ENCODE measurements around the gene SH2D5. TPM values are rescaled to one million over a fixed set of nuclear protein-coding genes. Genes with fewer than 3 reads are reported as not detected.
"Not testable (repeated sequence)": the region's sequence is repeated elsewhere in the genome, so short reads cannot be mapped to it uniquely, and the experiment has no call there.

The SH2D5 gene
- total RNA-seq, 1 donor from 2014 or later, result not detected

DNA sequence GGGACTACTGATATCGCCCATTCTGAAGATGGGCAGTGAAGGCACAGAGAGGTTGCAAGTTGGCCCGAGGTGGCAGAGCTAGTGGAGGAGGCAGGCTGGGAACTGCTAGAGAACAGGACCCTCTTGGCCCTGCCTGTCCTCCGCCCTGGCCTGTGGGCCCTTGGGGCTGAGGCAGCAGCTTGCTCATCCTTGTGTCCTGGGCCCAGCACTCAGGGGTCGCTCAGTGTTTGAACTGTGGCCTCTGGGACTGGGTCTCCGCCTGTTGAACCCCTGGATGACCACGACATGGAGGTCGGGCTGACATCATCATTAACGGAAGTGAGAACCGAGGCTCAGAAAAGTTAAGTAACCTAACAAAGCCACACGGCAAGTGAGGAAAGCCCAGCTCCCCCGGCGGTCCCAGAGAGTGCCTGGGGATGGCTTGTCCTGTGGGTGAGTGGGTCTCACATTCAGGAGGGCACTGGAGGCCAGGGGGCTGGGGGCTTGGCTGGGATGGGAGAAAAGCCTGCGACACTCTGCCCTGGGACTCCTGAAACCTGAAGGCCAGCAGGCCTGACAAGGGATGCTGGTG lies 48.4 kb downstream of the SH2D5 start:
- DNase-seq (ENCODE audit: missing footprints) (peak; percentile 66), ATAC-seq (no peak)
- intact Hi-C loops (cut with DNase I), result loop anchor here (2.0 kb wide), 1 partner anchor 17 kb away; no protein-coding TSS in a partner anchor

DNA sequence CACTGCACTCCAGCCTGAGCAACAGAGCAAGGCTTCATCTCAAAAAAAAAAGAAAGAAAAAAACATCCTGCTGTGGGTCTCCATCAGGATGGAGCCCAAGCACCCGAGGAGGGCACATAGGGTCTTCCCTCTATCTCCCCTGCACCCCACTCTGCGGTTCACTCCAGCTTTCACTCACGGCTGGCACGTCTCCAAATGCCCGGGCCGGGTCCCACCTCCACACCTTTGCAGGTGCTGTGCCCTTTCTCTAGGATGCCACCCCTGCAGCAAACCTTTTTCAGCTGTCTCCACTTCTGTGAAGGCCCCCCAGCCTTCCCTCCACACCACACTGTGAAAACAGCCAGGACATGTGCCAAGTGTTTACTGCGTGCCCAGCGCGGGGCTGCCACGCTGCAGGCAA lies 48.9 kb downstream of the SH2D5 start:
- ATAC-seq, result no peak
- peak; percentile 20 for DNase-seq (ENCODE audit: missing footprints)
- intact Hi-C loops (cut with DNase I), result loop anchor here (2.0 kb wide), 1 partner anchor 17 kb away; no protein-coding TSS in a partner anchor

DNA sequence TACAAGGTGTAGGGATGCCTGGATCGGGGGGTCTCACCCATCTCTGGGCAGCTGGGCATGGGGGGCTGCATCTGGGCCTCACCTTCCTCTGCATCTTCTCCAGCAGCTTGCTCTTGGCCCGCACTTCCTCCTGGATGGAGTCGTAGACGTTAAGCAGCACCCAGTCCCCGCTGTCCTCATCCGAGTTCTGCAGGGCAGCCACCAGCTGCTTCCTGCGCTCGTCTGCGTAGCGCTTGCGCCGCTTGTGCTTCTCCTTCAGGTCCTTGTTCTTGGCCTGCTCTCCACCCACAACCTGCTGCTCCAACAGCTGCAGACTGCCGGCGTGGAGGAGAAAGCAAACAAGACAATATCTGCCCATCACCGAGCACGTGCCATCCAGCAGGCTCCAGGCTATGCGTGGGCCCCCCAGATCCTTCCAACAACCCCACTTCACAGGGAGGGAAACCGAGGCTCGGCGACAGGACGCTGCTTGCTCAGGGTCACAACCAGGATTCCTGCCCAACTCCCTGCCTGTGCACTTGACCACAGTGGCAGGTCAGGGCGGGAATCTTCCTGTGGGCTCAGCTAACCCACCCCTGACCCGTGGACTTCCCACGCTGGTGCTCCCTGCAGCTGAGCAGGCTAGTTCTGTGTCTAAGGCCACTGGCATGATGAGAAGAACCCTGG lies 49.8 kb downstream of the SH2D5 start:
- intact Hi-C loops (cut with DNase I), result no loop called here
- peak; percentile 69 for DNase-seq (ENCODE audit: missing footprints)

DNA sequence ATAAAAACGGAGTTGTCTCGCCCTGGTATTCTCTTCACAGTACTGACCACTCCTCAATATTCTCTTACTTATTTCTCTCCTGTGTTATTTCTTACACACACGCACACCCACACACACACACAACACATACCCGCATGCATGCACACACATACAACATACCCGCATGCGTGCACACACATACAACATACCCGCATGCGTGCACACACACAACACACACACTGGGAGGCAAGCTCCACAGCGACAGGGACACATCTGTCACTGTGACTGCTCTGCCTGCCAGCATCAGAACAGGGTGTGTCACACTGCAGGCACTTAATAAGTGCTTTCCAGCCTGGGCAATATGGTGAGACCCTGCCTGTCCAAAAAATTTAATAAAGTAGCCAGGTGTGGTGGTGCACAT lies 50.5 kb downstream of the SH2D5 start:
- no peak for ATAC-seq
- peak; percentile 21 for DNase-seq (ENCODE audit: missing footprints)
- intact Hi-C loops (cut with DNase I), result no loop called here

More for the DNA sequence above, 49.8 kb downstream of the SH2D5 start:
- ATAC-seq, result peak; percentile 35

DNA sequence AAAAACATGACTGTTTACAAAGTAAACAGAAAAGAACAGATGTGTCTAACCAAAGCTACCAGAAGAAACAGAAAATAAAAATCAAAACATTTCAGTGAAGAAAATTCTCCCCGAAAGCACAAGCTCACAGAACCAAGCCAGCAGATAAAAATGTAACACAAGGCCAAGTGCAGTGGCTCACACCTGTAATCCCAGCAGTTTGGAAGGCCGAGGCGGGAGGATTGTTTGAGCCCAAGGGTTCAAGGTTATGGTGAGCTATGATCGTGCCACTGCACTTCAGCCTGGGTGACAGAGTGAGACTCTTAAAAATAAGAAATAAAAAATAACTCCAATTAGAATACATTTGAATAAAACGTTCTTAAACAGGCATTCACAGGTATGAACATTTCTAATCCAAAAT lies 52.2 kb downstream of the SH2D5 start:
- intact Hi-C loops (cut with DNase I), result no loop called here
- ATAC-seq, result no peak
- DNase-seq (ENCODE audit: missing footprints), result no peak

DNA sequence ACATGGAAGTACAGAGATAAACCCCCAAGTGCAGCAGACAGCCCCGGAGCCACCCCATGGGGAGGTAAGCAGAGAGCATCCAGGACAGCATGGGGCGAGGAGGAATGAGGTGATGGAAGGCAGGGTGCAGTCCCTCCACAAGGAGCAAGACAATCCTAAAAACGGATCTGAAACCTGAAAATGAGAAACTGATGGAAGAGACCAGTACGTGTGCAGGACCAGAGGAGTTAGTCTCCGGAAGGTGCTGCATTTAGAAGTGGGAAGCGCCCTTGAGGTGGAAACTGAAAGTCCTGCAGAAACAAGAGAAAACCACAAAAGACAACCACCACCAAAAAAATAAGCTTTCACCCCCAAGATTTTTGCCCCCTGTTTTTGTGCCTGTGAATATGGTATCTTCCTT lies 53.9 kb downstream of the SH2D5 start:
- peak; percentile 15 for DNase-seq (ENCODE audit: missing footprints)
- intact Hi-C loops (cut with DNase I), result no loop called here
- ATAC-seq, result no peak

DNA sequence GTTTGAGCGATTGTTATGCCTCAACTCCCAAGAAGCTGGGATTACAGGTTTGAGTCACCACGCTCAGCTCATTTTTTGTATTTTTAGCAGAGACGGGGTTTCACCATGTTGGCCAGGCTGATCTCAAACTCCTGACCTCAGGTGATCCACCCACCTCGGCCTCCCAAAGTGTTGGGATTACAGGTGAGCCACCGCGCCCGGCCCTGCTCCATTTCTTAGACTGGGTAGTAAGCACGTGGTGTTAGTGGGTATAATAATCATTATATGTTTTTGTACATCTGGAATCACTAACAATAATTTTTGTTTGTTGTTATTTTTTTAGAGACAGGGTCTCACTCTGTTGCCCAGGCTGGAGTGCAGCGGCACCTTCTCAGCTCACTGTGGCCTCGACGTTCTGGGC lies 58.9 kb downstream of the SH2D5 start:
- DNase-seq (ENCODE audit: missing footprints), result peak; percentile 55
- ATAC-seq; intact Hi-C loops (cut with DNase I): not testable (repeated sequence)

DNA sequence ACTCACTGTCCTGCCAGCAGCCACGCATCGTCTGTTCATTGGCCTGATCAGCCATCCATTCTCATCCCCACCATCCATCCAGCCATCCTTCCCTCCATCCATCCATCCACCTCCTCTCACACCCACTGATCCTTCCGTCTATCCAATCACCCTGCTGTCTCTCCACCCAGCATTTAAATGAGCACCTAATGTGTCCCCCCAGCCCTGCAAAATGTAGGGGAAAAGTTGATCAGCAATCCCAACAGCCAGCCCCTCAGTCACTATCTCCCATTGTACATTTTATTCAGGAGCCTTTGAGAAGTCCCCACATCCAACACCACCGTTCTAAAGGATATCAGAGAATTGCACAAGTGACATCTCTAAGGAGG lies 60.3 kb downstream of the SH2D5 start:
- DNase-seq (ENCODE audit: missing footprints) (no peak), ATAC-seq (no peak)
- intact Hi-C loops (cut with DNase I), result no loop called here

DNA sequence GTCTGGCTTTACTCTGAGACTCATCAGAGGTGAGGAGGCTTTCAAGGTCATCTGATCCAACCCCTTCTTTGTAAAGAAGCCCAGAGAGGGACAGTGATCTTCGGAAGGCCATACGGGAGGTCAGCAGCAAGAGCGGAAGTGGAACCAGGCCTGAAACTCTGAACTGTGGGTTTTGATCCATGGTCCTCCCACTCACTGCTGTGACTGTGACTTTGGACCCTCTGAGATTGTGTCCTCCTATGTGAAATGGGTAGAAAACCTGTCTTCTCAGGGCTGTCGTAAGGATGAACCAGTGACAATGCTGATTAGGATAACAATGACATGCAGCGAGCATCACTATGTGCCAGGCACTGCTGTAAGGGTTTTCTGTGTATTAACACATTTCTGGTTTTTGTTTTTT lies 61.6 kb downstream of the SH2D5 start:
- intact Hi-C loops (cut with DNase I), result no loop called here

More for the DNA sequence above, 61.6 kb downstream of the SH2D5 start:
- ATAC-seq, result no peak
- DNase-seq (ENCODE audit: missing footprints), result no peak

Other genes starting within 250 kb of the SH2D5 start
- gene CAMK2N1, start 246.5 kb downstream of the SH2D5 start, total RNA-seq, result 11.8 TPM
- 44.6 TPM for gene MUL1, start 224.6 kb downstream of the SH2D5 start, total RNA-seq
- gene FAM43B, start 180.1 kb downstream of the SH2D5 start, total RNA-seq, result 4.5 TPM
- gene CDA, start 143.6 kb downstream of the SH2D5 start, total RNA-seq, result 3.2 TPM
- gene PINK1, start 99.2 kb downstream of the SH2D5 start, total RNA-seq, result 288 TPM
- gene DDOST, start 71.3 kb downstream of the SH2D5 start, total RNA-seq, result 150 TPM
- gene KIF17, start 14.7 kb downstream of the SH2D5 start, total RNA-seq, result 6.0 TPM
- 110 TPM for gene HP1BP3, start 54.6 kb upstream of the SH2D5 start, total RNA-seq

All from Right ventricle myocardium inferior (tissue), 1 donor.